Airway epithelial cell (primary cell): Measurements from ENCODE around the gene UGT2A1. TPM values are rescaled to one million over a fixed set of nuclear protein-coding genes. Genes with fewer than 3 reads are reported as not detected.

Experiments
- total RNA-seq: library from RNA; depleted of rRNA; stranded (reverse); fragments of >200 nt; gene quantifications from 2 replicates; pipeline ENCODE4 v1.2.3, GENCODE V29; 2015

Gene UGT2A1
- total RNA-seq = not detected in 2 replicates

GRCh38 chr4:69653147-69653546, at the start of gene UGT2A1:
Gene UGT2A1 (minus strand): TSS chr4:69653247. CDS start chr4:69647644, 5,603 bp downstream.

DNA sequence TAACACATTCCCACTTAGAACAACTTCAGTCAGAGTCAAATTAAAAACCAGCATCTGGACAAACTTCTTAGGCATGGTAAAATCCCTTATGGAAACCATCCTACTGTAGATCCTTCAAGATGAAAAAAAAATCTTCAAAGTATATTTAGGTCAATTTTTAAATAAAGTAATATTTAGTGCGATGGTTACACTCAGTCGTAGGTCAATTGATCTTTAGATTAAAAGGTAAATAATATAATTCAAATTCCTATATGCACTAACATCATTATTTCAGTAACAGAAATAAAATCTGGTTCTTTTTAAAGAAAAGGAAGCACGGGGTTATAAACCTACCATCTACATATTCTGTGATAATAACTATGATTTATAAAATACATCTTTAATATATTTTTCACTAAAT, 13.5 kb downstream of the UGT2A1 start, which contains the start of gene UGT2A2:
TSS of gene UGT2A2 (minus strand) at position 101 of the 400 bp plus-strand sequence. CDS start at position 99, 2 bp downstream.

Other genes starting within 250 kb of the UGT2A1 start
- gene UGT2B4, start 157.3 kb downstream of the UGT2A1 start, total RNA-seq = not detected in 2 replicates
- gene UGT2A2, start 13.6 kb downstream of the UGT2A1 start, total RNA-seq = not detected in 2 replicates
- gene SULT1B1, start 107.4 kb upstream of the UGT2A1 start, total RNA-seq = 0.05 and 0.28 TPM in 2 replicates
- 0.51 and 2.8 TPM in 2 replicates for gene SULT1E1, start 206.9 kb upstream of the UGT2A1 start, total RNA-seq